Urinary bladder (tissue), 4 donors: ENCODE measurements around the gene ZNF322. TPM values are rescaled to one million over a fixed set of nuclear protein-coding genes. Genes with fewer than 3 reads are reported as not detected.

ENCODE experiments used
- DNase-seq: peaks from one replicate; pipeline ENCODE4 v3.0.0-alpha.2; 2015; ENCODE audit errors: extremely low spot score
- H3K27ac ChIP-seq: one replicate; pipeline ENCODE4 v1.5.1; 2013; ENCODE audit warnings: low read depth, mild to moderate bottlenecking, moderate library complexity
- H3K36me3 ChIP-seq: one replicate; pipeline ENCODE4 v1.6.1; 2013; ENCODE audit warnings: mild to moderate bottlenecking, moderate library complexity; ENCODE audit not compliant: insufficient read depth
- H3K4me1 ChIP-seq: one replicate; pipeline ENCODE4 v1.6.1; 2013; ENCODE audit warnings: mild to moderate bottlenecking, moderate library complexity; ENCODE audit not compliant: insufficient read depth
- H3K4me3 ChIP-seq: one replicate; pipeline ENCODE4 v1.5.1; 2013; ENCODE audit warnings: low read depth, low read length
- WGBS: extraction: QIAGEN DNeasy Blood & Tissue Kit; methylation state at CpG from one replicate; pipeline ENCODE4 v1.1.7; 2013; 5-methylcytosine and 5-hydroxymethylcytosine counted together
- polyA plus RNA-seq: library from polyadenylated mRNA; stranded (reverse); fragments of 200-250 nt; gene quantifications from one replicate; pipeline ENCODE4 v1.2.3, GENCODE V29; 2013
- total RNA-seq: library from RNA; depleted of rRNA; stranded (reverse); fragments of >200 nt; gene quantifications from one replicate; pipeline ENCODE4 v1.2.3, GENCODE V29; 2014
- donor health status: healthy with polysubstance abuse.
- donor health status: healthy.

ZNF322 gene
- total and polyA plus RNA-seq, 2 donors = 13.0 to 43.1 TPM

- peaks cover under 1% of the 10 kb centered on the region for H3K4me1 ChIP-seq
- 55% methylated on average over 4 of the region's 4 CpGs for WGBS
- H3K36me3 ChIP-seq = no peaks in the 10 kb centered on the region
- H3K4me3 ChIP-seq = no peak overlapping the region
- H3K27ac ChIP-seq = no peak overlapping the region
- no peak for DNase-seq
Measured at GRCh38 chr6:26592649-26593048, 66.9 kb downstream of the ZNF322 start.

- WGBS = 92% methylated on average over 21 of the region's 21 CpGs
- DNase-seq = no peak
- H3K27ac ChIP-seq = no peak overlapping the region
- H3K4me1 ChIP-seq = no peaks in the 10 kb centered on the region
- no peak overlapping the region for H3K4me3 ChIP-seq
- H3K36me3 ChIP-seq = no peaks in the 10 kb centered on the region
Measured at GRCh38 chr6:26588965-26589364, 70.6 kb downstream of the ZNF322 start.

Other genes with a start within 250 kb of the ZNF322 start
- 37.6 TPM for gene BTN3A3, start 219.2 kb downstream of the ZNF322 start, total RNA-seq
- gene BTN3A3, start 219.2 kb downstream of the ZNF322 start, polyA plus RNA-seq = 16.1 TPM
- gene BTN2A1, start 201.8 kb downstream of the ZNF322 start, total RNA-seq = 15.8 TPM
- 38.0 TPM for gene BTN2A1, start 201.8 kb downstream of the ZNF322 start, polyA plus RNA-seq
- gene BTN1A1, start 159.4 kb downstream of the ZNF322 start, total RNA-seq = 0.16 TPM
- gene BTN1A1, start 159.4 kb downstream of the ZNF322 start, polyA plus RNA-seq = not detected
- 71.5 TPM for gene HMGN4, start 121.4 kb downstream of the ZNF322 start, total RNA-seq
- gene HMGN4, start 121.4 kb downstream of the ZNF322 start, polyA plus RNA-seq = 90.7 TPM
- gene ABT1, start 62.8 kb downstream of the ZNF322 start, total RNA-seq = 12.3 TPM
- 19.6 TPM for gene ABT1, start 62.8 kb downstream of the ZNF322 start, polyA plus RNA-seq